H9 (cell line): Measurements from ENCODE around the gene FERMT1. TPM values are rescaled to one million over a fixed set of nuclear protein-coding genes. Genes with fewer than 3 reads are reported as not detected.

Experiments used
- DNase-seq: peaks from one replicate; pipeline ENCODE4 v3.0.0-alpha.2; 2017
- H2AFZ ChIP-seq: one replicate; pipeline ENCODE4 v1.6.1; 2013; ENCODE audit warnings: mild to moderate bottlenecking, low read length, control low read depth, moderate library complexity
- H2AK5ac ChIP-seq: 2 replicates; pipeline ENCODE4 v1.6.1; 2013; ENCODE audit warnings: low read length, control low read depth, mixed read lengths; ENCODE audit not compliant: insufficient read length
- H2BK120ac ChIP-seq: one replicate; pipeline ENCODE4 v1.6.1; 2013; ENCODE audit warnings: low read depth, mild to moderate bottlenecking, low read length, control low read depth, inconsistent platforms; ENCODE audit not compliant: poor library complexity, severe bottlenecking
- H2BK12ac ChIP-seq: 2 replicates; pipeline ENCODE4 v1.6.1; 2013; ENCODE audit warnings: low read length, control low read depth, mixed read lengths, low read depth; ENCODE audit not compliant: insufficient read length
- H2BK15ac ChIP-seq: 2 replicates; pipeline ENCODE4 v1.6.1; 2013; ENCODE audit warnings: low read depth, low read length, control low read depth
- H2BK20ac ChIP-seq: one replicate; pipeline ENCODE4 v1.6.1; 2013; ENCODE audit warnings: low read depth, mild to moderate bottlenecking, low read length, control low read depth, inconsistent platforms; ENCODE audit not compliant: poor library complexity, severe bottlenecking
- H2BK5ac ChIP-seq: 2 replicates; pipeline ENCODE4 v1.6.1; 2013; ENCODE audit warnings: low read length, control low read depth, mixed read lengths; ENCODE audit not compliant: insufficient read length
- H3K14ac ChIP-seq: 2 replicates; pipeline ENCODE4 v1.6.1; 2013; ENCODE audit warnings: low read length, control low read depth; ENCODE audit not compliant: insufficient read depth
- H3K18ac ChIP-seq: 2 replicates; pipeline ENCODE4 v1.6.1; 2013; ENCODE audit warnings: low read depth, mild to moderate bottlenecking, mixed read lengths, low read length, control low read depth; ENCODE audit not compliant: insufficient read length
- H3K23ac ChIP-seq: 2 replicates; pipeline ENCODE4 v1.6.1; 2013; ENCODE audit warnings: low read length, control low read depth, mixed read lengths, low read depth; ENCODE audit not compliant: insufficient read length
- H3K23me2 ChIP-seq: 2 replicates; pipeline ENCODE4 v1.6.1; 2013; ENCODE audit warnings: low read depth, mild to moderate bottlenecking, mixed read lengths, low read length, control low read depth; ENCODE audit not compliant: insufficient read length, poor library complexity, severe bottlenecking
- H3K27ac ChIP-seq: 2 replicates; pipeline ENCODE4 v1.5.1; 2013; ENCODE audit warnings: low read length, control low read depth, mixed read lengths, low read depth; ENCODE audit not compliant: insufficient read length
- H3K27me3 ChIP-seq: 2 replicates; pipeline ENCODE4 v1.6.1; 2013; ENCODE audit warnings: low read length, control low read depth, inconsistent platforms; ENCODE audit not compliant: insufficient read depth
- H3K4ac ChIP-seq: 2 replicates; pipeline ENCODE4 v1.6.1; 2013; ENCODE audit warnings: low read depth, mild to moderate bottlenecking, control low read depth, inconsistent platforms, low read length, moderate library complexity
- H3K4me1 ChIP-seq: 2 replicates; pipeline ENCODE4 v1.6.1; 2013; ENCODE audit warnings: low read length, control low read depth, inconsistent platforms; ENCODE audit not compliant: insufficient read depth
- H3K4me2 ChIP-seq: 2 replicates; pipeline ENCODE4 v1.6.1; 2013; ENCODE audit warnings: low read length, control low read depth, mixed read lengths; ENCODE audit not compliant: insufficient read length, insufficient read depth
- H3K56ac ChIP-seq: 2 replicates; pipeline ENCODE4 v1.6.1; 2013; ENCODE audit warnings: low read depth, mild to moderate bottlenecking, mixed read lengths, low read length, control low read depth; ENCODE audit not compliant: insufficient read length
- H3K79me1 ChIP-seq: 2 replicates; pipeline ENCODE4 v1.6.1; 2013; ENCODE audit warnings: low read depth, mild to moderate bottlenecking, moderate library complexity, low read length, control low read depth, inconsistent platforms; ENCODE audit not compliant: insufficient read depth, poor library complexity, severe bottlenecking
- H3K79me2 ChIP-seq: 2 replicates; pipeline ENCODE4 v1.6.1; 2013; ENCODE audit warnings: low read length, control low read depth, inconsistent platforms; ENCODE audit not compliant: insufficient read depth
- H3K9ac ChIP-seq: 2 replicates; pipeline ENCODE4 v1.6.1; 2013; ENCODE audit warnings: low read length, control low read depth, mixed read lengths; ENCODE audit not compliant: insufficient read length; ENCODE audit errors: extremely low read depth
- H3K9me3 ChIP-seq: one replicate; pipeline ENCODE4 v1.6.1; 2013; ENCODE audit warnings: low read depth, low read length, inconsistent platforms; ENCODE audit not compliant: control insufficient read depth
- H3T11ph ChIP-seq: one replicate; pipeline ENCODE4 v1.6.1; 2013; ENCODE audit warnings: mild to moderate bottlenecking, low read length, control low read depth, inconsistent platforms
- H4K20me1 ChIP-seq: one replicate; pipeline ENCODE4 v1.6.1; 2013; ENCODE audit not compliant: control insufficient read depth, insufficient read length, insufficient read depth
- H4K5ac ChIP-seq: 2 replicates; pipeline ENCODE4 v1.6.1; 2013; ENCODE audit warnings: low read depth, mild to moderate bottlenecking, mixed read lengths, low read length, control low read depth; ENCODE audit not compliant: insufficient read length
- H4K8ac ChIP-seq: replicated peaks from 2 replicates; pipeline ENCODE4 v1.6.1; 2013; ENCODE audit warnings: low read length, control low read depth, mixed read lengths, low read depth; ENCODE audit not compliant: insufficient read length
- H4K91ac ChIP-seq: 2 replicates; pipeline ENCODE4 v1.6.1; 2013; ENCODE audit warnings: low read depth, mild to moderate bottlenecking, moderate library complexity, mixed read lengths, low read length, control low read depth; ENCODE audit not compliant: insufficient read length
- H3K27ac Mint-ChIP-seq, 3 experiments: 2 replicates in 2 of 3; 3 replicates in 1 of 3; pipeline ENCODE4 v1.8.0; 2020 to 2021; ENCODE audit warnings: mixed read lengths in 3 of 3, mild to moderate bottlenecking in 1 of 3, moderate library complexity in 1 of 3
- H3K27me3 Mint-ChIP-seq: 2 replicates; pipeline ENCODE4 v1.8.0; 2021; ENCODE audit warnings: low read depth, mild to moderate bottlenecking, moderate library complexity, mixed read lengths
- H3K36me3 Mint-ChIP-seq, 3 experiments: 2 replicates in 2 of 3; 3 replicates in 1 of 3; pipeline ENCODE4 v1.8.0; 2020 to 2021; ENCODE audit warnings: low read depth in 3 of 3, mixed read lengths in 3 of 3; ENCODE audit not compliant: insufficient read depth in 1 of 3
- H3K4me1 Mint-ChIP-seq, 2 experiments: 2 replicates each; pipeline ENCODE4 v1.8.0; 2020; ENCODE audit warnings: mixed read lengths in 2 of 2
- H3K4me3 Mint-ChIP-seq, 2 experiments: 2 replicates in 1 of 2; 3 replicates in 1 of 2; pipeline ENCODE4 v1.8.0; 2020 to 2021; ENCODE audit warnings: mild to moderate bottlenecking in 2 of 2, mixed read lengths in 2 of 2, moderate library complexity in 1 of 2
- H3K9me3 Mint-ChIP-seq, 2 experiments: 2 replicates in 1 of 2; 3 replicates in 1 of 2; pipeline ENCODE4 v1.8.0; 2020; ENCODE audit warnings: mild to moderate bottlenecking in 2 of 2, mixed read lengths in 2 of 2, moderate library complexity in 1 of 2
- WGBS: extraction: QIAGEN DNeasy Blood & Tissue Kit; methylation state at CpG from one replicate; pipeline ENCODE4 v1.1.7; 2013; ENCODE audit warnings: missing lambda C conversion rate, low lambda C conversion rate, mixed read lengths; ENCODE audit not compliant: insufficient read length; ENCODE audit errors: extremely low coverage; 5-methylcytosine and 5-hydroxymethylcytosine counted together
- total RNA-seq: library from RNA; stranded (reverse); gene quantifications from 2 replicates; pipeline ENCODE4 v1.2.1, GENCODE V29; 2021
- TF ChIP-seq, protein P1 (sequence below): fragments of 200-600 bp; sonication (generic); conservative IDR thresholded peaks from 3 replicates; pipeline ENCODE4 v1.8.0; 2021; ENCODE audit warnings: antibody characterized with exemption, mild to moderate bottlenecking

The FERMT1 gene
- total RNA-seq, 1 experiment from 2014 or later: 9.6 TPM

DNA sequence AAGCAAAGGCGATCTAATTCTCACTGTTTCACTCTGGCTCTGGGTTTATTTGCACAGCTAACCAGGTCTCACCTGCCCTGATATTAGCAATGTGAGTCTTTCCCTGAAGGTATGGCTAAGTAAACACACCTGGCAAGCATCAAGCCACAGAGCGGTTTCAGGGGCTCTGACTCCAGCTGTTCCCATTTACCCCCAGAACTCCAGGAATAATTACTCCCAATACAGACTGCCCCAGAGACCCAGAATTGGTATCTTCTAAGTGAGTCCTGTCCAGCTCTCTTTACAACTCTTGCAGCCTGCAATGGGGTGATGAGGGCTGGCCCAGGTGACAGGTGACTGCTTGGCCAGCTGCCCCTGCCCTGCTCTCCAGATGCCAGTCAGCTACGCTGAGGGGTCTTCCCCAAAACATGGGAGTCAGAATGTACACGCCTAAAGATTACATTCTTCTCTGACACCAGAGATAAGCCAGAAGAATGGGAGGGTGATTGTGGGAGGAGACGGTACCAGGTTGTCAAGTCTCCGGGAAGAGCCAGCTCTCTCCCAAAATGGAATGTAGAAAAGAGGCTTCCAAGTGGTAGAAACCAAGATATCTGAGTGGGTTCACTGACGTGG lies 64.0 kb downstream of the FERMT1 start:
- H3K27ac ChIP-seq: no peak overlapping the region
- no peak overlapping the region for H3K4ac ChIP-seq
- peaks cover 9 to 16% of the 10 kb centered on the region in 2 experiments for H3K4me1 Mint-ChIP-seq
- no peak overlapping the region for H3K14ac ChIP-seq
- H3K4me1 ChIP-seq: peaks cover 2% of the 10 kb centered on the region; the same call in 1 of the 2 replicates
- no peaks in the 10 kb centered on the region for H4K20me1 ChIP-seq
- no peaks in the 10 kb centered on the region for H3K79me1 ChIP-seq
- H2AFZ ChIP-seq: no peak overlapping the region
- no peaks in the 10 kb centered on the region; the same call in 1 of the 2 replicates for H3K27me3 ChIP-seq
- no peak overlapping the region for H2BK12ac ChIP-seq
- no peak overlapping the region for H4K8ac ChIP-seq
- no peak overlapping the region for H4K91ac ChIP-seq
- H3K4me2 ChIP-seq: no peak overlapping the region
- no peaks in the 10 kb centered on the region for H3K23me2 ChIP-seq
- H3K18ac ChIP-seq: no peak overlapping the region
- H3K9ac ChIP-seq: no peak overlapping the region
- H3K27ac Mint-ChIP-seq: no peak overlapping the region
- H3K36me3 Mint-ChIP-seq: no peaks in the 10 kb centered on the region
- H2BK15ac ChIP-seq: no peak overlapping the region
- H3K79me2 ChIP-seq: no peaks in the 10 kb centered on the region
- DNase-seq: no peak
- peaks cover 34% of the 10 kb centered on the region for H3K27me3 Mint-ChIP-seq
- TF ChIP-seq, protein P1, sequence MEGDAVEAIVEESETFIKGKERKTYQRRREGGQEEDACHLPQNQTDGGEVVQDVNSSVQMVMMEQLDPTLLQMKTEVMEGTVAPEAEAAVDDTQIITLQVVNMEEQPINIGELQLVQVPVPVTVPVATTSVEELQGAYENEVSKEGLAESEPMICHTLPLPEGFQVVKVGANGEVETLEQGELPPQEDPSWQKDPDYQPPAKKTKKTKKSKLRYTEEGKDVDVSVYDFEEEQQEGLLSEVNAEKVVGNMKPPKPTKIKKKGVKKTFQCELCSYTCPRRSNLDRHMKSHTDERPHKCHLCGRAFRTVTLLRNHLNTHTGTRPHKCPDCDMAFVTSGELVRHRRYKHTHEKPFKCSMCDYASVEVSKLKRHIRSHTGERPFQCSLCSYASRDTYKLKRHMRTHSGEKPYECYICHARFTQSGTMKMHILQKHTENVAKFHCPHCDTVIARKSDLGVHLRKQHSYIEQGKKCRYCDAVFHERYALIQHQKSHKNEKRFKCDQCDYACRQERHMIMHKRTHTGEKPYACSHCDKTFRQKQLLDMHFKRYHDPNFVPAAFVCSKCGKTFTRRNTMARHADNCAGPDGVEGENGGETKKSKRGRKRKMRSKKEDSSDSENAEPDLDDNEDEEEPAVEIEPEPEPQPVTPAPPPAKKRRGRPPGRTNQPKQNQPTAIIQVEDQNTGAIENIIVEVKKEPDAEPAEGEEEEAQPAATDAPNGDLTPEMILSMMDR: no peak
- H3K4me3 Mint-ChIP-seq: no peak overlapping the region
- H4K5ac ChIP-seq: no peak overlapping the region
- H3T11ph ChIP-seq: no peak overlapping the region
- no peak overlapping the region for H2BK5ac ChIP-seq
- H2BK120ac ChIP-seq: no peak overlapping the region
- no peak overlapping the region for H2AK5ac ChIP-seq
- H3K56ac ChIP-seq: no peak overlapping the region
- H3K9me3 Mint-ChIP-seq: no peaks in the 10 kb centered on the region
- H3K23ac ChIP-seq: no peak overlapping the region
- WGBS: no CpG with 5 or more reads among the region's 7 CpGs
- H2BK20ac ChIP-seq: no peak overlapping the region
- H3K9me3 ChIP-seq: no peaks in the 10 kb centered on the region
